HEK293 (cell line): ENCODE data around the gene TTLL12.

Experiments used
- CTCF ChIA-PET: fragments of 350-600 bp; formaldehyde crosslinking; extraction: SDS; loops from one replicate; lab custom pipeline; 2021; ENCODE audit warnings: antibody characterized with exemption; lab: Yijun Ruan, JAX
- POLR2A ChIA-PET: fragments of 300-600 bp; formaldehyde crosslinking; extraction: SDS; loops from one replicate; lab custom pipeline; 2020; ENCODE audit warnings: antibody characterized with exemption, inconsistent platforms; lab: Yijun Ruan, JAX
- H3K27ac ChIP-seq: fragments of 200-500 bp; sonication (Bioruptor generic); 2 replicates; pipeline ENCODE4 v1.5.1; 2014; ENCODE audit warnings: low read depth, low read length, control low read depth, inconsistent platforms; ENCODE audit errors: extremely low read depth
- H3K36me3 ChIP-seq, 2 experiments: fragments of 200-500 bp in 1 of 2; sonication (Bioruptor generic) in 1 of 2; 1 replicate in 1 of 2; 2 replicates in 1 of 2; pipeline ENCODE4 v1.5.1; 2014 to 2017; ENCODE audit warnings: inconsistent platforms in 2 of 2, low read length in 2 of 2; ENCODE audit not compliant: control insufficient read depth in 2 of 2, insufficient read depth in 1 of 2
- H3K4me1 ChIP-seq: fragments of 200-500 bp; sonication (Bioruptor generic); 2 replicates; pipeline ENCODE4 v1.5.1; 2014; ENCODE audit warnings: mild to moderate bottlenecking, low read length, inconsistent platforms; ENCODE audit not compliant: control insufficient read depth, insufficient read depth
- H3K4me3 ChIP-seq: 2 replicates; pipeline ENCODE4 v1.5.1; 2011; ENCODE audit warnings: low read depth, mild to moderate bottlenecking, control low read depth, low read length, moderate library complexity
- H3K9me3 ChIP-seq: fragments of 200-500 bp; sonication (Bioruptor generic); 2 replicates; pipeline ENCODE4 v1.5.1; 2014; ENCODE audit warnings: low read depth, low read length, inconsistent platforms; ENCODE audit not compliant: control insufficient read depth, insufficient read depth
- AEBP2 ChIP-seq: fragments of 450-650 bp; formaldehyde crosslinking; IDR thresholded peaks from 2 replicates; pipeline ENCODE4 v1.5.1; 2016; ENCODE audit warnings: missing biosample characterization, missing genetic modification characterization, borderline replicate concordance
- GLIS1 ChIP-seq: fragments of 450-650 bp; formaldehyde crosslinking; IDR thresholded peaks from 2 replicates; pipeline ENCODE4 v1.5.1; 2016; ENCODE audit warnings: missing biosample characterization, missing genetic modification characterization
- KLF1 ChIP-seq: fragments of 450-650 bp; formaldehyde crosslinking; IDR thresholded peaks from 2 replicates; pipeline ENCODE4 v1.5.1; 2016; ENCODE audit warnings: missing biosample characterization, missing genetic modification characterization
- KLF17 ChIP-seq: fragments of 450-650 bp; formaldehyde crosslinking; IDR thresholded peaks from 2 replicates; pipeline ENCODE4 v1.5.1; 2016; ENCODE audit warnings: missing biosample characterization, missing genetic modification characterization
- PRDM10 ChIP-seq: fragments of 450-650 bp; formaldehyde crosslinking; IDR thresholded peaks from 2 replicates; pipeline ENCODE4 v1.5.1; 2016; ENCODE audit warnings: missing biosample characterization, missing genetic modification characterization
- REST ChIP-seq: fragments of 450-650 bp; formaldehyde crosslinking; IDR thresholded peaks from 2 replicates; pipeline ENCODE4 v1.5.1; 2016; ENCODE audit warnings: missing biosample characterization, missing genetic modification characterization
- ZBTB8A ChIP-seq: fragments of 450-650 bp; formaldehyde crosslinking; IDR thresholded peaks from 2 replicates; pipeline ENCODE4 v1.5.1; 2016; ENCODE audit warnings: missing biosample characterization, missing genetic modification characterization
- ZFHX2 ChIP-seq: fragments of 450-650 bp; formaldehyde crosslinking; conservative IDR thresholded peaks from 2 replicates; pipeline ENCODE4 v1.5.1; 2016; ENCODE audit warnings: missing biosample characterization, missing genetic modification characterization
- ZFP3 ChIP-seq: fragments of 450-650 bp; formaldehyde crosslinking; IDR thresholded peaks from 2 replicates; pipeline ENCODE4 v1.5.1; 2016; ENCODE audit warnings: low read depth, missing biosample characterization, missing genetic modification characterization
- ZIC2 ChIP-seq: fragments of 450-650 bp; formaldehyde crosslinking; IDR thresholded peaks from 2 replicates; pipeline ENCODE4 v1.5.1; 2016; ENCODE audit warnings: missing biosample characterization, missing genetic modification characterization
- ZNF544 ChIP-seq: fragments of 450-650 bp; formaldehyde crosslinking; IDR thresholded peaks from 2 replicates; pipeline ENCODE4 v1.5.0; 2017; ENCODE audit warnings: missing biosample characterization, missing genetic modification characterization
- ZNF560 ChIP-seq: fragments of 450-650 bp; formaldehyde crosslinking; IDR thresholded peaks from 2 replicates; pipeline ENCODE4 v1.5.1; 2017; ENCODE audit warnings: missing biosample characterization, missing genetic modification characterization, borderline replicate concordance

Gene TTLL12

GRCh38 chr22:43127166-43127908 lies 59.6 kb downstream of the TTLL12 start:
- TF ChIP-seq KLF17 (tag by site-specific recombination): peak; percentile 46; the same call in 1 of the 2 replicates
- TF ChIP-seq ZIC2 (tag by site-specific recombination): no peak
- no peak for TF ChIP-seq REST
- no peak for TF ChIP-seq ZNF544 (tag by site-specific recombination)
- TF ChIP-seq ZFP3 (tag by site-specific recombination): no peak
- no peak for TF ChIP-seq ZBTB8A (tag by site-specific recombination)
- no peak for TF ChIP-seq ZNF560 (tag by site-specific recombination)
- TF ChIP-seq GLIS1 (tag by site-specific recombination): peak; percentile 32; the same call in 1 of the 2 replicates
- peak; percentile 38; the same call in 1 of the 2 replicates for TF ChIP-seq ZFHX2 (tag by site-specific recombination)
- TF ChIP-seq AEBP2 (tag by site-specific recombination): no peak
- no peak for TF ChIP-seq PRDM10 (tag by site-specific recombination)
- peak; percentile 99 for TF ChIP-seq KLF1 (tag by site-specific recombination)
- POLR2A ChIA-PET: interaction anchor here (0.6 to 2.2 kb wide), 4 partner anchors 16 to 60 kb away, joined by 3 to 7 read pairs (median 6); partner anchors contain the start of genes MCAT and TTLL12
- Histone ChIP-seq H3K4me3 (no peak overlapping the region), H3K4me1 (peaks cover 3% of the 10 kb centered on the region), H3K27ac (no peak overlapping the region), H3K36me3 (peaks cover 4 to 15% of the 10 kb centered on the region in 2 experiments; a peak in 2 of 3 replicates), H3K9me3 (no peaks in the 10 kb centered on the region)
- CTCF ChIA-PET: interaction anchor here (0.5 to 1.7 kb wide), 4 partner anchors 8 to 102 kb away, joined by 3 to 7 read pairs (median 6); no protein-coding TSS in a partner anchor
